ENCODE measurements around the gene DHRS11.
"Not testable (repeated sequence)": the region's sequence is repeated elsewhere in the genome, so short reads cannot be mapped to it uniquely, and the experiment has no call there.

Gene DHRS11

GRCh38 chr17:36594626-36595401 is 3.1 kb downstream of the DHRS11 start:
- DNase-seq: no peak

- no peak for DNase-seq
Observed at GRCh38 chr17:36597226-36597625, 5.5 kb downstream of the DHRS11 start.

- no peak for DNase-seq
Observed at GRCh38 chr17:36597866-36598777, 6.4 kb downstream of the DHRS11 start.

GRCh38 chr17:36598951-36599401 is 7.3 kb downstream of the DHRS11 start:
- no peak for DNase-seq

- DNase-seq: no peak
Observed at GRCh38 chr17:36599546-36600250, 8.0 kb downstream of the DHRS11 start.

GRCh38 chr17:36600465-36600864 is 8.8 kb downstream of the DHRS11 start:
- no peak for DNase-seq

- DNase-seq: no peak
Observed at GRCh38 chr17:36600936-36601302, 9.2 kb downstream of the DHRS11 start.

GRCh38 chr17:36601303-36602029 is 9.8 kb downstream of the DHRS11 start, which contains the start of gene MRM1:
Gene MRM1, plus strand, starts transcription at chr17:36601583. Its CDS starts 228 bp downstream, at chr17:36601811.
- DNase-seq: peak; percentile 86

- no peak for DNase-seq
Observed at GRCh38 chr17:36602030-36602748, 10.5 kb downstream of the DHRS11 start.

- peak; percentile 40 for DNase-seq
Observed at GRCh38 chr17:36602924-36603384, 11.3 kb downstream of the DHRS11 start.

GRCh38 chr17:36605028-36605427 is 13.3 kb downstream of the DHRS11 start:
- not testable (repeated sequence) for DNase-seq

GRCh38 chr17:36608280-36608679 is 16.6 kb downstream of the DHRS11 start:
- no peak for DNase-seq

- no peak for DNase-seq
Observed at GRCh38 chr17:36608794-36609497, 17.3 kb downstream of the DHRS11 start.

GRCh38 chr17:36609498-36609862 is 17.8 kb downstream of the DHRS11 start:
- no peak for DNase-seq

GRCh38 chr17:36610474-36610873 is 18.8 kb downstream of the DHRS11 start:
- no peak for DNase-seq

GRCh38 chr17:36611345-36612072 is 19.8 kb downstream of the DHRS11 start:
- no peak for DNase-seq

GRCh38 chr17:36612323-36612722 is 20.6 kb downstream of the DHRS11 start:
- no peak for DNase-seq

GRCh38 chr17:36613155-36613554 is 21.5 kb downstream of the DHRS11 start:
- no peak for DNase-seq

GRCh38 chr17:36614081-36614480 is 22.4 kb downstream of the DHRS11 start:
- no peak for DNase-seq

GRCh38 chr17:36614933-36615332 is 23.3 kb downstream of the DHRS11 start:
- no peak for DNase-seq

Measured in activated CD4-positive, alpha-beta T cell treated with anti-CD3 and anti-CD28 coated beads for 1 hour (primary cell).